HG02852 (cell line): ENCODE measurements around the gene EHMT1.
"Not testable (repeated sequence)": the region's sequence is repeated elsewhere in the genome, so short reads cannot be mapped to it uniquely, and the experiment has no call there.

Source experiments
- ATAC-seq: cut with Tn5 transposase; IDR thresholded peaks from one replicate; pipeline ENCODE4 v1.9.1; 2021; ENCODE audit warnings: mild to moderate bottlenecking, moderate library complexity; ENCODE audit not compliant: unreplicated experiment

EHMT1 gene

GRCh38 chr9:137757613-137758029 lies 138.8 kb downstream of the EHMT1 start:
- ATAC-seq = no peak

- ATAC-seq = no peak
These were observed 139.3 kb downstream of the EHMT1 start for GRCh38 chr9:137758067-137758466.

GRCh38 chr9:137759117-137759516 lies 140.3 kb downstream of the EHMT1 start:
- no peak for ATAC-seq

- ATAC-seq = no peak
These were observed 141.0 kb downstream of the EHMT1 start for GRCh38 chr9:137759649-137760321.

- ATAC-seq = no peak
These were observed 141.6 kb downstream of the EHMT1 start for GRCh38 chr9:137760426-137760825.

- no peak for ATAC-seq
These were observed 142.2 kb downstream of the EHMT1 start for GRCh38 chr9:137761032-137761431.

GRCh38 chr9:137761793-137762192 lies 143.0 kb downstream of the EHMT1 start:
- no peak for ATAC-seq

- peak; percentile 49 for ATAC-seq
These were observed 143.7 kb downstream of the EHMT1 start for GRCh38 chr9:137762414-137763061.

GRCh38 chr9:137763271-137763955 lies 144.6 kb downstream of the EHMT1 start:
- ATAC-seq = no peak

- no peak for ATAC-seq
These were observed 145.4 kb downstream of the EHMT1 start for GRCh38 chr9:137764171-137764671.

- ATAC-seq = no peak
These were observed 146.2 kb downstream of the EHMT1 start for GRCh38 chr9:137764981-137765380.

- no peak for ATAC-seq
These were observed 146.7 kb downstream of the EHMT1 start for GRCh38 chr9:137765536-137765935.

GRCh38 chr9:137771580-137771979 lies 152.8 kb downstream of the EHMT1 start:
- no peak for ATAC-seq

- no peak for ATAC-seq
These were observed 153.6 kb downstream of the EHMT1 start for GRCh38 chr9:137772281-137772873.

GRCh38 chr9:137774775-137775386 lies 156.1 kb downstream of the EHMT1 start:
- ATAC-seq = no peak

GRCh38 chr9:137776306-137776995 lies 157.6 kb downstream of the EHMT1 start:
- ATAC-seq = no peak

- ATAC-seq = no peak
These were observed 159.0 kb downstream of the EHMT1 start for GRCh38 chr9:137777761-137778160.

GRCh38 chr9:137778336-137778735 lies 159.5 kb downstream of the EHMT1 start:
- ATAC-seq = no peak

GRCh38 chr9:137778914-137779313 lies 160.1 kb downstream of the EHMT1 start:
- ATAC-seq = no peak

- not testable (repeated sequence) for ATAC-seq
These were observed 161.2 kb downstream of the EHMT1 start for GRCh38 chr9:137780031-137780430.
